ENCODE results near the gene C1QTNF1. TPM values are rescaled to one million over a fixed set of nuclear protein-coding genes. Genes with fewer than 3 reads are reported as not detected.

Gene C1QTNF1
- total and polyA plus RNA-seq, 4 donors: 7.4 to 84.5 (median 30.0) TPM

DNA sequence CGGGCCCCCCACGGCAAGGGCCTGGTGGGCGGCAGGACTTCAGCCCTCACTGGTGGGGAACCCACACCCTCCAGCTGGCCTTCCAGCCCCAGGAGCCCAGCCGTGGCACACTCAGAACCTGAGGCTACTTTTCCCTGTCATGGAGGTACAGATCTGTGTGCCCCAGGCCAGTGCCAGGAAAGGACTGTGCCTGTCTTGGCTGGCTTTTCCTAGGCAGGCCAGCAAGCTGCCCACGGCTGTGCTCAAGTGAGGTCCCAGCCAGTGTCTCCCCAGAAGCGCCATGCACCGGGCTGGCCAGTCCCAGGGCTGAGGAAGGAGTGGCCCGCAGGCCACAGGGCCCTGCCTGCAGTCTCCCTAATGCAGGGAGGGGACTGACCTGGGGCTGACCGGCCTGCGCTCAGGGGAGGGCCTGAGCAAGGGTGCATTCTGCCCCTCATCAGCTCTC is 67.3 kb downstream of the C1QTNF1 start:
- 79 to 82% methylated on average over 7 to 10 of the region's 10 CpGs for WGBS, 2 donors
- H3K27me3 ChIP-seq (ENCODE audit: control insufficient read depth in 3 of 3, insufficient read depth in 3 of 3, low read length in 2 of 3): peaks cover 0 to 8% (median 0%) of the 10 kb centered on the region in 3 donors

DNA sequence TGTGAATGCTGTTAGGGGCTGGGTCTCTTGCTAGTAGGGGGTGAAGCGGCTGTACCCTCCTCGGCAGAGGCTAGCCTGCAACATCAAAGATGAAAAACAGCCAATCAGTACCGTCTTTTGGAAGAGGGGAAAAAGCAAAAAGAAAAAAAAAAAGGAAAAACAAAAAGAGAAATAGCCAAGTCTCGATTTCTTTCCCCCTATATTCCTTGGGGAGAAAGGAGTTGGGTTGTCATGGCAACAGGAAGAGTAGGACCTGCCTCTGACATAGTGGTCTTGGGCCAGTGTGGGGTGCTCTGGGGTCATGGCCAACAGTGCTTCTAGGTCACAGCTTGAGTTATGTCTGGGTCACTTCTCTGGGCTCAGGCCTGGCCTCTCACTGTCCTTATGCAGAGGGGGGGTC is 68.6 kb downstream of the C1QTNF1 start:
- no peak overlapping the region for H3K4me3 ChIP-seq
- DNase-seq (no peak), ATAC-seq (ENCODE audit: insufficient read depth, low FRiP score) (no peak)
- peaks cover 0 to 19% (median 2%) of the 10 kb centered on the region in 3 donors for H3K27me3 ChIP-seq (ENCODE audit: control insufficient read depth in 3 of 3, insufficient read depth in 3 of 3, low read length in 2 of 3)
- TF ChIP-seq, protein P1, sequence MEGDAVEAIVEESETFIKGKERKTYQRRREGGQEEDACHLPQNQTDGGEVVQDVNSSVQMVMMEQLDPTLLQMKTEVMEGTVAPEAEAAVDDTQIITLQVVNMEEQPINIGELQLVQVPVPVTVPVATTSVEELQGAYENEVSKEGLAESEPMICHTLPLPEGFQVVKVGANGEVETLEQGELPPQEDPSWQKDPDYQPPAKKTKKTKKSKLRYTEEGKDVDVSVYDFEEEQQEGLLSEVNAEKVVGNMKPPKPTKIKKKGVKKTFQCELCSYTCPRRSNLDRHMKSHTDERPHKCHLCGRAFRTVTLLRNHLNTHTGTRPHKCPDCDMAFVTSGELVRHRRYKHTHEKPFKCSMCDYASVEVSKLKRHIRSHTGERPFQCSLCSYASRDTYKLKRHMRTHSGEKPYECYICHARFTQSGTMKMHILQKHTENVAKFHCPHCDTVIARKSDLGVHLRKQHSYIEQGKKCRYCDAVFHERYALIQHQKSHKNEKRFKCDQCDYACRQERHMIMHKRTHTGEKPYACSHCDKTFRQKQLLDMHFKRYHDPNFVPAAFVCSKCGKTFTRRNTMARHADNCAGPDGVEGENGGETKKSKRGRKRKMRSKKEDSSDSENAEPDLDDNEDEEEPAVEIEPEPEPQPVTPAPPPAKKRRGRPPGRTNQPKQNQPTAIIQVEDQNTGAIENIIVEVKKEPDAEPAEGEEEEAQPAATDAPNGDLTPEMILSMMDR (IDR thresholded peaks at IDR 0.05; ENCODE audit: control extremely low read depth, extremely low read depth): no peak
- 54 to 74% methylated on average over 4 of the region's 4 CpGs for WGBS, 2 donors
- no peak overlapping the region for H3K27ac ChIP-seq (ENCODE audit: low read depth in 1 of 2, low read length in 1 of 2)
- H3K4me1 ChIP-seq (ENCODE audit: control insufficient read depth in 5 of 5, insufficient read depth in 5 of 5, low read length in 5 of 5): no peaks in the 10 kb centered on the region
- no peak overlapping the region for H3K9ac ChIP-seq (ENCODE audit: insufficient read depth in 1 of 2, low read length in 2 of 2)
- H3K36me3 ChIP-seq (ENCODE audit: control insufficient read depth in 4 of 4, insufficient read depth in 4 of 4, low read length in 4 of 4): no peaks in the 10 kb centered on the region
- H3K9me3 ChIP-seq (ENCODE audit: control insufficient read depth in 4 of 4, insufficient read depth in 3 of 4, low read length in 3 of 4): no peaks in the 10 kb centered on the region

More for the DNA sequence above, 67.3 kb downstream of the C1QTNF1 start:
- Histone ChIP-seq H3K4me3 (no peak overlapping the region), H3K36me3 (ENCODE audit: control insufficient read depth in 4 of 4, insufficient read depth in 4 of 4, low read length in 4 of 4) (peaks cover 0 to 6% (median 0%) of the 10 kb centered on the region in 4 donors), H3K9me3 (ENCODE audit: control insufficient read depth in 4 of 4, insufficient read depth in 3 of 4, low read length in 3 of 4) (no peaks in the 10 kb centered on the region), H3K9ac (ENCODE audit: insufficient read depth in 1 of 2, low read length in 2 of 2) (no peak overlapping the region), H3K4me1 (ENCODE audit: control insufficient read depth in 5 of 5, insufficient read depth in 5 of 5, low read length in 5 of 5) (no peaks in the 10 kb centered on the region), H3K27ac (ENCODE audit: low read depth in 1 of 2, low read length in 1 of 2) (no peak overlapping the region)
- ATAC-seq (ENCODE audit: insufficient read depth, low FRiP score): no peak
- DNase-seq: no peak
- TF ChIP-seq, protein P1 (IDR thresholded peaks at IDR 0.05; ENCODE audit: control extremely low read depth, extremely low read depth): no peak

- H3K27ac ChIP-seq (ENCODE audit: low read depth in 1 of 2, low read length in 1 of 2): no peak overlapping the region
- WGBS, 2 donors: 46% methylated on average over 8 of the region's 8 CpGs
Measured at GRCh38 chr17:79093270-79093669, 69.3 kb downstream of the C1QTNF1 start.

More at GRCh38 chr17:79093270-79093669, 69.3 kb downstream of the C1QTNF1 start:
- Histone ChIP-seq H3K27me3 (ENCODE audit: control insufficient read depth in 3 of 3, insufficient read depth in 3 of 3, low read length in 2 of 3) (peaks cover 0 to 26% (median 8%) of the 10 kb centered on the region in 3 donors), H3K36me3 (ENCODE audit: control insufficient read depth in 4 of 4, insufficient read depth in 4 of 4, low read length in 4 of 4) (no peaks in the 10 kb centered on the region), H3K4me3 (no peak overlapping the region), H3K9me3 (ENCODE audit: control insufficient read depth in 4 of 4, insufficient read depth in 3 of 4, low read length in 3 of 4) (no peaks in the 10 kb centered on the region), H3K9ac (ENCODE audit: insufficient read depth in 1 of 2, low read length in 2 of 2) (no peak overlapping the region), H3K4me1 (ENCODE audit: control insufficient read depth in 5 of 5, insufficient read depth in 5 of 5, low read length in 5 of 5) (no peaks in the 10 kb centered on the region)
- ATAC-seq (ENCODE audit: insufficient read depth, low FRiP score) (no peak), DNase-seq (no peak)
- TF ChIP-seq, protein P1 (IDR thresholded peaks at IDR 0.05; ENCODE audit: control extremely low read depth, extremely low read depth): no peak
